Hepatocyte (in vitro differentiated cells): Measurements from ENCODE around the gene NT5DC1.

Source experiments
- CTCF ChIP-seq: fragments of 200-600 bp; sonication (generic); IDR thresholded peaks from 2 replicates; pipeline ENCODE4 v1.5.1; 2016; ENCODE audit warnings: antibody characterized with exemption, mild to moderate bottlenecking; ENCODE audit not compliant: poor library complexity
- EZH2 ChIP-seq: fragments of 200-600 bp; sonication (generic); IDR thresholded peaks from 2 replicates; pipeline ENCODE4 v1.6.1; 2016; ENCODE audit warnings: antibody characterized with exemption, mild to moderate bottlenecking, borderline replicate concordance
- EZH2phosphoT487 ChIP-seq: fragments of 200-600 bp; sonication (generic); IDR thresholded peaks from one replicate; pipeline ENCODE4 v1.6.1; 2018; ENCODE audit warnings: antibody characterized with exemption, mild to moderate bottlenecking, low read depth, moderate library complexity; ENCODE audit not compliant: unreplicated experiment, severe bottlenecking

GRCh38 chr6:116088946-116089345 is 11.7 kb upstream of the NT5DC1 start:
- TF ChIP-seq CTCF (no peak), EZH2 (no peak), EZH2phosphoT487 (no peak)
